ENCODE data around the gene ARL9. TPM values are rescaled to one million over a fixed set of nuclear protein-coding genes. Genes with fewer than 3 reads are reported as not detected.
A peak's percentile ranks its signal among the peaks of the same experiment; 100 is the strongest.
"Not testable (repeated sequence)": the region's sequence is repeated elsewhere in the genome, so short reads cannot be mapped to it uniquely, and the experiment has no call there.

The ARL9 gene
- under 1 TPM; 0.18 to 0.46 (median 0.42) TPM for total RNA-seq

GRCh38 chr4:56505269-56506130 lies at the start of gene ARL9:
ARL9 (plus strand) TSS chr4:56505791; CDS start chr4:56505863, 72 bp downstream.
- peak within 1 kb of the TSS; percentile 86 for H3K4me3 Mint-ChIP-seq
- H3K4me1 Mint-ChIP-seq (ENCODE audit: low read depth) = peaks cover 16% of the 10 kb centered on the region
- ATAC-seq (peak; percentile 94 to 95), DNase-seq (peak; percentile 64)
- H3K9me3 Mint-ChIP-seq = no peaks in the 10 kb centered on the region
- H3K36me3 Mint-ChIP-seq (ENCODE audit: insufficient read depth) = peaks cover 12% of the 10 kb centered on the region
- no peaks in the 10 kb centered on the region for H3K27me3 Mint-ChIP-seq (ENCODE audit: low read depth)

- Mint-ChIP-seq H3K9me3 (no peaks in the 10 kb centered on the region), H3K4me1 (ENCODE audit: low read depth) (peaks cover 25% of the 10 kb centered on the region), H3K27me3 (ENCODE audit: low read depth) (no peaks in the 10 kb centered on the region), H3K4me3 (no peak overlapping the region), H3K36me3 (ENCODE audit: insufficient read depth) (peaks cover 42% of the 10 kb centered on the region)
- DNase-seq (no peak), ATAC-seq (no peak)
These were observed 45.5 kb upstream of the ARL9 start for GRCh38 chr4:56460085-56460484.

GRCh38 chr4:56462157-56462556 lies 43.4 kb upstream of the ARL9 start:
- Mint-ChIP-seq H3K4me3 (no peak overlapping the region), H3K36me3 (ENCODE audit: insufficient read depth) (peaks cover 31% of the 10 kb centered on the region), H3K9me3 (no peaks in the 10 kb centered on the region), H3K4me1 (ENCODE audit: low read depth) (peaks cover 39% of the 10 kb centered on the region), H3K27me3 (ENCODE audit: low read depth) (no peaks in the 10 kb centered on the region)
- DNase-seq (no peak), ATAC-seq (no peak)

- ATAC-seq (no peak), DNase-seq (no peak)
- no peaks in the 10 kb centered on the region for H3K9me3 Mint-ChIP-seq
- peaks cover 46% of the 10 kb centered on the region for H3K4me1 Mint-ChIP-seq (ENCODE audit: low read depth)
- H3K36me3 Mint-ChIP-seq (ENCODE audit: insufficient read depth) = peaks cover 27% of the 10 kb centered on the region
- no peak overlapping the region for H3K4me3 Mint-ChIP-seq
- H3K27me3 Mint-ChIP-seq (ENCODE audit: low read depth) = no peaks in the 10 kb centered on the region
These were observed 41.9 kb upstream of the ARL9 start for GRCh38 chr4:56463711-56464110.

DNA sequence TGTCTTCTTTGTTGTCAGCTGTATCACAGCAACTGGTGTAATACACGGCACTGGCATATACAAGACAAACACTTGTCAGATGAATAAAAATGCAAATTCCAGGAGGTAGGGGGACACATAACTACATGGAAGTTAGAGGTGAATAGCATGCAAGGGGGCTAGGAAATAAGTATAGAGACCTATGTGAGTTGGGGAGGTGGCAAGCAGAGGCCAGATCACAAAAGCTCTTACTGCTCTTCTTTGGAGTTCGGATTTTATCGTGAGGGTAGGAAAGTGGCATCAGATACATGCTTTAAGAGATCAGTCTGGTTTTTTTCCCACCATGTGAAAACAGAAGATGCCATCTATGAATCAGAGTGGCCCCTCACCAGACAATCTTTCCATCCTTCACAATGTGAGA lies 41.0 kb upstream of the ARL9 start:
- peak overlapping the region; percentile 7 for H3K4me3 Mint-ChIP-seq
- no peaks in the 10 kb centered on the region for H3K27me3 Mint-ChIP-seq (ENCODE audit: low read depth)
- H3K36me3 Mint-ChIP-seq (ENCODE audit: insufficient read depth) = peaks cover 26% of the 10 kb centered on the region
- peaks cover 54% of the 10 kb centered on the region for H3K4me1 Mint-ChIP-seq (ENCODE audit: low read depth)
- H3K9me3 Mint-ChIP-seq = no peaks in the 10 kb centered on the region
- DNase-seq = no peak
- ATAC-seq = no peak

DNA sequence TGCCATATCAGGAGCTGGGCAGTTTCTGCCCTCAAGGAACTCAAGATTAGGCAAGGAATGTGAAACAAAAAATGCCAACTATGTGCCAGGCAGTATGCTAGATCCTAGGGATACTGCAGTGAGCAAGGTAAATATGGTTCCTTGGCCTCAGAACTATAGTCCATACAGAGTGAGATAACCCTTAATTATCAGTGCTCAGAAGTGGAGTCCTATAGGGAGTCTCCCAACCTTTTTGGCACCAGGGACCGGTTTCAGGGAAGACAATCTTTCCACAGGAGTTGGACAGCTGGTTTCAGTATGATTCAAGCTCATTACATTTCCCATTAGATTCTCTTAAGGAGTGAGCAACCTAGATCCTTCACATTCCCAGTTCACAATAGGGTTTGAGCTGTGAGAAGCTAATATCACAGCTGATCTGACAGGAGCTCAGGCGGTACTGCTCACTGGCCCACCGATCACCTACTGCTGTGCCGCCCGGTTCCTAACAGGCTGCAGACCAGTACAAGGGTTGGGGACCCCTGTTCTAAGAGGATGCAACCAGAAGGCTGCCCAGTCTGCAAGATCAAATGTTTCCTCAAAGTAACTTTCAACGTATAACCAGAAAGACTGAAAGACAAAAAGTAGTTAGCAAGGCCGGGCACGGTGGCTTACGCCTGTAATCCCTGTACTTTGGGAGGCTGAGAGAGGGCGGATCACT lies 39.8 kb upstream of the ARL9 start:
- H3K36me3 Mint-ChIP-seq (ENCODE audit: insufficient read depth) = peaks cover 20% of the 10 kb centered on the region
- DNase-seq (no peak), ATAC-seq (no peak)
- no peaks in the 10 kb centered on the region for H3K27me3 Mint-ChIP-seq (ENCODE audit: low read depth)
- peak overlapping the region; percentile 96 for H3K4me3 Mint-ChIP-seq
- H3K9me3 Mint-ChIP-seq = no peaks in the 10 kb centered on the region
- H3K4me1 Mint-ChIP-seq (ENCODE audit: low read depth) = peaks cover 51% of the 10 kb centered on the region

DNA sequence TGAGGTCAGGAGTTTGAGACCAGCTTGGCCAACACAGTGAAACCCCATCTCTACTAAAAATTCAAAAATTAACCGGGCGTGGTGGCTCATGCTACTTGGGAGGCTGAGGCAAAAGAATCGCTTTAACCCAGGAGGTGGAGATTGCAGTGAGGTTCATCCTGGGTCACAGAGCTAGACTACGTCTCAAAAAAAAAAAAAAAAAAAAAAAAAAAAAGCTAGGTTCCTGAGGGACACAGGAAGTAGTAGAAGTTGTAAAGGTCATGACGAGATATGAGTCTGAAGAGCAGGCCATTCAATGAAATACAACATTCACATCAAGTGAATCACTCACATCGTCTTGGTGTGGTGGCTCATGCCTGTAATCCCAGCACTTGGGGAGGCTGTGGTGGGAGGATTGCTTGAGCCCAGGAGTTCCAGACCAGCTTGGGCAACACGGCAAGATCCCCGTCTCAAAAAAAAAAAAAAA lies 39.3 kb upstream of the ARL9 start:
- H3K4me1 Mint-ChIP-seq (ENCODE audit: low read depth) = peaks cover 51% of the 10 kb centered on the region
- H3K4me3 Mint-ChIP-seq = peak overlapping the region; percentile 96
- not testable (repeated sequence) for H3K9me3 Mint-ChIP-seq; H3K27me3 Mint-ChIP-seq (ENCODE audit: low read depth); DNase-seq
- peak in 1 of 2 donors; percentile 18 for ATAC-seq
- peaks cover 17% of the 10 kb centered on the region for H3K36me3 Mint-ChIP-seq (ENCODE audit: insufficient read depth)

DNA sequence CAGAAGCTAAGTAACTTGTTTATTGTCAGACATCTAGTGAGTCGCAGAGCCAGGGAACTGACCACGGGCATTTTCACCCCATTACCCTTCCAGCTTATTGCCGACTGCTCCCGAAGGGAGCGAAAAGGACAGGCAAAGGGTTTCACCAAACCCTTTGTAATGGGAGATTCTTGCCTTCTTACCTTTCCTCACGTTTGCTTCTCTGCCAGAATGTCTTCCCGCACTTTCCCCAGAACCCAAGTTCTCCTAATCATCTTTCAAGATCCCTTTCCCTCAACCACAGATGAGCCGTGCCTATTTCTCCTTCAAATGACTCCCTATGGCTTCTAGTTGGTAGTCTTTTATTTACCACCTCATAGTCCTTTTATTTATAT lies 38.7 kb upstream of the ARL9 start:
- peaks cover 51% of the 10 kb centered on the region for H3K4me1 Mint-ChIP-seq (ENCODE audit: low read depth)
- ATAC-seq = no peak
- no peak for DNase-seq
- H3K27me3 Mint-ChIP-seq (ENCODE audit: low read depth) = no peaks in the 10 kb centered on the region
- H3K9me3 Mint-ChIP-seq = no peaks in the 10 kb centered on the region
- H3K36me3 Mint-ChIP-seq (ENCODE audit: insufficient read depth) = peaks cover 19% of the 10 kb centered on the region
- H3K4me3 Mint-ChIP-seq = peak overlapping the region; percentile 96

- H3K36me3 Mint-ChIP-seq (ENCODE audit: insufficient read depth) = peaks cover 15% of the 10 kb centered on the region
- H3K9me3 Mint-ChIP-seq = no peaks in the 10 kb centered on the region
- H3K27me3 Mint-ChIP-seq (ENCODE audit: low read depth) = no peaks in the 10 kb centered on the region
- peaks cover 46% of the 10 kb centered on the region for H3K4me1 Mint-ChIP-seq (ENCODE audit: low read depth)
- H3K4me3 Mint-ChIP-seq = peak within 1 kb of the TSS; percentile 96
- DNase-seq (peak; percentile 82), ATAC-seq (peak; percentile 96 to 97)
These were observed 38.1 kb upstream of the ARL9 start, which contains the start of gene SRP72 for GRCh38 chr4:56467284-56468096. SRP72 (plus strand) TSS chr4:56467617; CDS start chr4:56467636, 19 bp downstream.

DNA sequence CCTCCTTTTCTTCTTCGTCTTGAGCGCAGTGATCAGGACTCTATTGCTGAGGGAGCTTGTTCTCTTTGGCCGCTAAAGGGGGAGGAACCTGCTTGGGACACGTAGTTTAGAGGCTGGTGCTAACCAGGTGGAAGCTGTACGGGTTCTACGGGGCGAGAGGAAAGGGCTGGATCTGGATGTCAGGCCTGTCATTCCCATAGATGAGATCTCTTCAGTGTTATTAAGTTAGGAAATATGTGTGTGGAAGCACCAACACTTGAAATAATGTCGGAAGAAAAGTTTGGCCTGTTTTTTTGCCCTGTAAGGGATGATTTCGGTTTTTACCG lies 37.5 kb upstream of the ARL9 start:
- H3K36me3 Mint-ChIP-seq (ENCODE audit: insufficient read depth) = peaks cover 12% of the 10 kb centered on the region
- H3K4me3 Mint-ChIP-seq = peak overlapping the region; percentile 96
- H3K4me1 Mint-ChIP-seq (ENCODE audit: low read depth) = peaks cover 46% of the 10 kb centered on the region
- DNase-seq (no peak), ATAC-seq (peak; percentile 55 to 63)
- H3K9me3 Mint-ChIP-seq = no peaks in the 10 kb centered on the region
- H3K27me3 Mint-ChIP-seq (ENCODE audit: low read depth) = no peaks in the 10 kb centered on the region

DNA sequence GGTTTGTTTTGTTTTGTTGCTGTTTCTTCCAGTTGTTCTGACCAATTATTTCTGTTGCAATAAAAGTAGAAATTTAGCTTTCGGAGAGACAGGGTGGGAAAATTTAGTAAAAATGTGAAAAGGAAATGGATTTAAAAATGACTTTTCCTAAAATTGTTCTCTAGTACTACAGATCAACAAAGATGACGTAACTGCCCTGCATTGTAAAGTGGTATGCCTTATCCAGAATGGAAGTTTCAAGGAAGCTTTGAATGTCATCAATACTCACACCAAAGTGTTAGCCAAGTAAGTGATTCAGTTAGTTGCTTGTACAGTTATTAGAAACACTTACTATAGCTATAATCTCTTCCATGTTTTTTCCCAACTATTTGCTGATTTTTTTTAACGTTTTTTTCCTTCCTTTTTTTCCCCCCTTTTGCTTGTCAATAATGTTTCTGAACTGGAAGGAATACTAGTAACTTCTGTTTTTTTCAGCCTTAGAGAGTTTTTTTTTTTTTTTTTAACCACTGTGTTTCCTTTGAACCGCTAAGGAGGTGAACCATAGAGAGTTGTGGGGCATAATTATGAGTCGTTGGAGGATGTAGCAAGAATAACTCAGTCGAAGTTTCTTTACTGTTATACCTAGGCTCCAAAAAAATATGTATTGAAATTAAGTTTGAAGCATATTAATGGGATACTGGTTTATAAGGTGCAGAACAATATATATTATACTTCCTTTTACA lies 35.9 kb upstream of the ARL9 start:
- Mint-ChIP-seq H3K9me3 (no peaks in the 10 kb centered on the region), H3K4me1 (ENCODE audit: low read depth) (peaks cover 38% of the 10 kb centered on the region), H3K27me3 (ENCODE audit: low read depth) (no peaks in the 10 kb centered on the region), H3K36me3 (ENCODE audit: insufficient read depth) (peaks cover 18% of the 10 kb centered on the region), H3K4me3 (peak overlapping the region; percentile 96)
- ATAC-seq (no peak), DNase-seq (no peak)

- H3K4me3 Mint-ChIP-seq = no peak overlapping the region
- H3K36me3 Mint-ChIP-seq (ENCODE audit: insufficient read depth) = peaks cover 45% of the 10 kb centered on the region
- H3K4me1 Mint-ChIP-seq (ENCODE audit: low read depth) = no peaks in the 10 kb centered on the region
- no peaks in the 10 kb centered on the region for H3K9me3 Mint-ChIP-seq
- no peaks in the 10 kb centered on the region for H3K27me3 Mint-ChIP-seq (ENCODE audit: low read depth)
- no peak for ATAC-seq
- no peak for DNase-seq
These were observed 29.7 kb upstream of the ARL9 start for GRCh38 chr4:56475917-56476316.

- DNase-seq (no peak), ATAC-seq (no peak)
- H3K4me1 Mint-ChIP-seq (ENCODE audit: low read depth) = no peaks in the 10 kb centered on the region
- no peaks in the 10 kb centered on the region for H3K27me3 Mint-ChIP-seq (ENCODE audit: low read depth)
- H3K4me3 Mint-ChIP-seq = no peak overlapping the region
- no peaks in the 10 kb centered on the region for H3K9me3 Mint-ChIP-seq
- H3K36me3 Mint-ChIP-seq (ENCODE audit: insufficient read depth) = peaks cover 42% of the 10 kb centered on the region
These were observed 28.3 kb upstream of the ARL9 start for GRCh38 chr4:56477192-56477702.

All from activated T-cell treated with anti-CD3 and anti-CD28 coated beads, Interleukin-2, amount 50 U/mL, for 4 hours (primary cell).